SU-DHL-6 (cell line): Measurements from ENCODE around the gene DENND1B.
A peak's percentile ranks its signal among the peaks of the same experiment; 100 is the strongest.

ENCODE experiments used
- H2AFZ ChIP-seq: fragments of 200-600 bp; sonication (generic); 2 replicates; pipeline ENCODE4 v1.6.1; 2014; ENCODE audit warnings: low read depth, mild to moderate bottlenecking, moderate library complexity, mixed read lengths, antibody characterized with exemption, low read length; ENCODE audit not compliant: severe bottlenecking
- H3F3A ChIP-seq: fragments of 200-600 bp; shearing (Covaris generic); 2 replicates; pipeline ENCODE4 v1.6.0; 2016; ENCODE audit warnings: antibody characterized with exemption, mild to moderate bottlenecking; ENCODE audit not compliant: insufficient read depth
- H3K27ac ChIP-seq: fragments of 200-600 bp; sonication (generic); 2 replicates; pipeline ENCODE4 v1.5.1; 2016; ENCODE audit warnings: low read depth, mild to moderate bottlenecking, low read length, moderate library complexity, mixed read lengths
- H3K27me3 ChIP-seq: fragments of 200-600 bp; sonication (generic), shearing (Covaris generic); 2 replicates; pipeline ENCODE4 v1.6.0; 2014; ENCODE audit warnings: mild to moderate bottlenecking, low read length
- H3K36me3 ChIP-seq: fragments of 200-600 bp; sonication (generic); 2 replicates; pipeline ENCODE4 v1.6.1; 2014; ENCODE audit warnings: mild to moderate bottlenecking, low read length, mixed read lengths
- H3K4me2 ChIP-seq: fragments of 300-600, 200-600 bp; shearing (Covaris generic), sonication (generic); 2 replicates; pipeline ENCODE4 v1.6.0; 2014; ENCODE audit warnings: low read length, low read depth, mild to moderate bottlenecking; ENCODE audit not compliant: poor library complexity, severe bottlenecking
- H3K4me3 ChIP-seq: fragments of 200-600 bp; sonication (generic); 2 replicates; pipeline ENCODE4 v1.5.1; 2014; ENCODE audit warnings: antibody characterized with exemption, low read length, mild to moderate bottlenecking, mixed read lengths; ENCODE audit not compliant: insufficient read depth, poor library complexity, severe bottlenecking
- H3K79me2 ChIP-seq: fragments of 200-600 bp; sonication (generic); 2 replicates; pipeline ENCODE4 v1.6.1; 2014; ENCODE audit warnings: mild to moderate bottlenecking, low read length, moderate library complexity; ENCODE audit not compliant: insufficient read depth
- H3K9ac ChIP-seq: fragments of 200-600 bp; sonication (generic); 2 replicates; pipeline ENCODE4 v1.7.0; 2014; ENCODE audit warnings: mild to moderate bottlenecking, low read length
- H3K9me2 ChIP-seq: fragments of 200-600 bp; sonication (generic); replicated peaks from 2 replicates; pipeline ENCODE4 v1.6.1; 2014; ENCODE audit warnings: low read length; ENCODE audit not compliant: insufficient read depth
- H3K9me3 ChIP-seq: fragments of 200-600 bp; sonication (generic); 2 replicates; pipeline ENCODE4 v1.6.1; 2014; ENCODE audit warnings: low read length, mixed read lengths; ENCODE audit not compliant: insufficient read depth
- H4K20me1 ChIP-seq: fragments of 200-600 bp; sonication (generic); 2 replicates; pipeline ENCODE4 v1.6.1; 2014; ENCODE audit warnings: low read depth, mild to moderate bottlenecking, antibody characterized with exemption, low read length, moderate library complexity, mixed read lengths
- EZH2phosphoT487 ChIP-seq: fragments of 200-600 bp; sonication (generic), shearing (Covaris generic); conservative IDR thresholded peaks from 2 replicates; pipeline ENCODE4 v1.6.1; 2018; ENCODE audit warnings: mild to moderate bottlenecking, antibody characterized with exemption, low read length, moderate library complexity, mixed read lengths
- TF ChIP-seq, protein P1 (sequence below): fragments of 200-600 bp; sonication (generic); IDR thresholded peaks from one replicate; pipeline ENCODE4 v1.5.1; 2017; ENCODE audit warnings: antibody characterized with exemption, mild to moderate bottlenecking, low read length, moderate library complexity; ENCODE audit not compliant: insufficient read depth, poor library complexity, severe bottlenecking

The DENND1B gene

DNA sequence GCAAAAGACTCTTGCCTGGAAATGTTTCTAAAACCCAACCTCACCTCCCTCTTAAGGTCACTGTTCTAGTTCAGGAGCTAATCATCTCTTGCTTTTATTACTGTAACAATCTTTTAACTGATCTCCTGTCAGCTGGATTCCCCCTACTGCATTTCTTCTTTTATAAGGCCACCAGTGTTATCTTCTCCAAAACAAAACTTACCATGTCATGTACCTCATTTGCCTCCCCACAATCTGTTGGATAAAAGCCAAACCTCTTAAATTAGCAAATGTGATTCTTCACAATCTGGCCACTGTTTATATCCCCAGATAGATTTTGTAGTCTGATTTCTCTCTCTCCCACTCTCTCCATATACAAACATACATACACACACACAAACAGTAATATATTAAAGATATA, 143.3 kb downstream of the DENND1B start:
- no peaks in the 10 kb centered on the region for H3K27me3 ChIP-seq
- no peaks in the 10 kb centered on the region for H3K9me2 ChIP-seq
- H3K79me2 ChIP-seq, result no peaks in the 10 kb centered on the region
- H4K20me1 ChIP-seq, result no peaks in the 10 kb centered on the region
- H3K4me2 ChIP-seq, result peak overlapping the region; percentile 43
- no peak overlapping the region for H3K4me3 ChIP-seq
- no peak overlapping the region for H2AFZ ChIP-seq
- peak overlapping the region; percentile 79 for H3K27ac ChIP-seq
- H3K9me3 ChIP-seq, result peaks cover 6% of the 10 kb centered on the region; the same call in 1 of the 2 replicates
- TF ChIP-seq, protein P1, sequence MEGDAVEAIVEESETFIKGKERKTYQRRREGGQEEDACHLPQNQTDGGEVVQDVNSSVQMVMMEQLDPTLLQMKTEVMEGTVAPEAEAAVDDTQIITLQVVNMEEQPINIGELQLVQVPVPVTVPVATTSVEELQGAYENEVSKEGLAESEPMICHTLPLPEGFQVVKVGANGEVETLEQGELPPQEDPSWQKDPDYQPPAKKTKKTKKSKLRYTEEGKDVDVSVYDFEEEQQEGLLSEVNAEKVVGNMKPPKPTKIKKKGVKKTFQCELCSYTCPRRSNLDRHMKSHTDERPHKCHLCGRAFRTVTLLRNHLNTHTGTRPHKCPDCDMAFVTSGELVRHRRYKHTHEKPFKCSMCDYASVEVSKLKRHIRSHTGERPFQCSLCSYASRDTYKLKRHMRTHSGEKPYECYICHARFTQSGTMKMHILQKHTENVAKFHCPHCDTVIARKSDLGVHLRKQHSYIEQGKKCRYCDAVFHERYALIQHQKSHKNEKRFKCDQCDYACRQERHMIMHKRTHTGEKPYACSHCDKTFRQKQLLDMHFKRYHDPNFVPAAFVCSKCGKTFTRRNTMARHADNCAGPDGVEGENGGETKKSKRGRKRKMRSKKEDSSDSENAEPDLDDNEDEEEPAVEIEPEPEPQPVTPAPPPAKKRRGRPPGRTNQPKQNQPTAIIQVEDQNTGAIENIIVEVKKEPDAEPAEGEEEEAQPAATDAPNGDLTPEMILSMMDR, result no peak
- no peak for TF ChIP-seq EZH2phosphoT487
- H3F3A ChIP-seq, result peaks cover 32% of the 10 kb centered on the region
- peaks cover 36% of the 10 kb centered on the region for H3K36me3 ChIP-seq
- H3K9ac ChIP-seq, result peak overlapping the region; percentile 11; the same call in 1 of the 2 replicates

DNA sequence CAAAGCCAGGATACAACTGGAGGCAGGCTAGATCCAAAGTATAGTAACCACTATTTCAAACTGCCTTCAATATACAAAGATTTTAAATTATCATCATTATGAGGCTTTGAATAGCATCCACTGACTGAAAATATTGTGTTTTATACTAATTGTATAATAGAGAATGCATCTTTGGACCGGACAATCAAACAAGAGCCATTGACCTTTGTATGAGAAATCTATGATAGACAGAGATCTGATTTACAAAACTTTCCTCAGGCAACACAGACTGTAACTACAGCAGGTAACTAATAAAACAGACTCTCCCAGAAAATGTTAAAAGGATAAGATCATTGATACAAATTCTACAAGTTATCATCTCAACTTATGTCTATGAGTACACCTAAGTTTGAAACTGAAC, 152.9 kb downstream of the DENND1B start:
- no peak overlapping the region for H3K9ac ChIP-seq
- H3K9me3 ChIP-seq, result no peaks in the 10 kb centered on the region
- H3K79me2 ChIP-seq, result 0 out of 2 replicates have a peak, but pooled peaks cover 11% of the 10 kb centered on the region
- no peak for TF ChIP-seq EZH2phosphoT487
- TF ChIP-seq, protein P1, result no peak
- H3F3A ChIP-seq, result peaks cover 15% of the 10 kb centered on the region; the same call in 1 of the 2 replicates
- H3K4me3 ChIP-seq, result no peak overlapping the region
- no peaks in the 10 kb centered on the region for H4K20me1 ChIP-seq
- H3K9me2 ChIP-seq, result no peaks in the 10 kb centered on the region
- no peaks in the 10 kb centered on the region for H3K27me3 ChIP-seq
- no peak overlapping the region for H2AFZ ChIP-seq
- H3K36me3 ChIP-seq, result peaks cover 4% of the 10 kb centered on the region; the same call in 1 of the 2 replicates
- H3K27ac ChIP-seq, result no peak overlapping the region
- no peak overlapping the region for H3K4me2 ChIP-seq

DNA sequence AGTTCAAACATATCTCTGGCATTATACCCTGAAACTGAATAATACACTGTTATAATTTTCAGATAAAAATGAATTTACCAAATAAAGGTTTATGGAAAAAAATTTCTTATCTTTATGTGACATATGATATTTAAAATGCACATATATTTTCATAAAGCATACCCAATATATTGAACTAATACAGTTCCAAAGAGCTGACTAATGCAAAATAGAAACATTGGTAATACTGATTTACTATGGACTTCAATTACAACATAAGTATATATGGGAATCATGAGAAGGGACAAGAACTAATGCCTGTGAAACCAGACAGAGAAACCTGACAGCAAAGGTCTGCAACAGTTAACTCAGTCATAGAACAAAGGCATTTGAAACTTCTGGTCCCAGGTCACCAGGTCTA, 153.5 kb downstream of the DENND1B start:
- Histone ChIP-seq H3K9ac (no peak overlapping the region), H3K27me3 (no peaks in the 10 kb centered on the region), H4K20me1 (no peaks in the 10 kb centered on the region), H3K27ac (no peak overlapping the region), H3K79me2 (0 out of 2 replicates have a peak, but pooled peaks cover 11% of the 10 kb centered on the region), H3K36me3 (peaks cover 4% of the 10 kb centered on the region; the same call in 1 of the 2 replicates), H3K9me2 (no peaks in the 10 kb centered on the region), H3K9me3 (no peaks in the 10 kb centered on the region), H3K4me2 (no peak overlapping the region), H3F3A (peaks cover 15% of the 10 kb centered on the region; the same call in 1 of the 2 replicates), H2AFZ (no peak overlapping the region), H3K4me3 (no peak overlapping the region)
- TF ChIP-seq, protein P1, result no peak
- TF ChIP-seq EZH2phosphoT487, result no peak
